HG03460 (cell line): ENCODE data around the gene AP3D1.
"Not testable (repeated sequence)": the region's sequence is repeated elsewhere in the genome, so short reads cannot be mapped to it uniquely, and the experiment has no call there.

ENCODE experiments used
- ATAC-seq: cut with Tn5 transposase; IDR thresholded peaks from one replicate; pipeline ENCODE4 v1.9.1; 2021; ENCODE audit not compliant: unreplicated experiment

The AP3D1 gene

GRCh38 chr19:2151339-2152229, at the start of gene AP3D1:
AP3D1 (minus strand) TSS chr19:2151566; CDS start chr19:2151334, 232 bp downstream.
- ATAC-seq = peak; percentile 78

- not testable (repeated sequence) for ATAC-seq
These were observed 49.4 kb upstream of the AP3D1 start for GRCh38 chr19:2200624-2201294.

- ATAC-seq = no peak
These were observed 48.7 kb upstream of the AP3D1 start for GRCh38 chr19:2199861-2200623.

GRCh38 chr19:2199215-2199614, 47.8 kb upstream of the AP3D1 start:
- ATAC-seq = no peak

GRCh38 chr19:2198317-2198716, 47.0 kb upstream of the AP3D1 start:
- no peak for ATAC-seq

GRCh38 chr19:2197270-2197669, 45.9 kb upstream of the AP3D1 start:
- no peak for ATAC-seq

- no peak for ATAC-seq
These were observed 44.5 kb upstream of the AP3D1 start for GRCh38 chr19:2195914-2196313.

- ATAC-seq = no peak
These were observed 44.0 kb upstream of the AP3D1 start for GRCh38 chr19:2195361-2195760.

- ATAC-seq = no peak
These were observed 43.2 kb upstream of the AP3D1 start for GRCh38 chr19:2194513-2195078.

- ATAC-seq = no peak
These were observed 42.4 kb upstream of the AP3D1 start for GRCh38 chr19:2193807-2194206.

GRCh38 chr19:2192862-2193261, 41.5 kb upstream of the AP3D1 start:
- ATAC-seq = no peak

- ATAC-seq = no peak
These were observed 40.3 kb upstream of the AP3D1 start for GRCh38 chr19:2191456-2192310.

- no peak for ATAC-seq
These were observed 39.6 kb upstream of the AP3D1 start for GRCh38 chr19:2190848-2191455.

- ATAC-seq = no peak
These were observed 38.5 kb upstream of the AP3D1 start for GRCh38 chr19:2189880-2190279.

GRCh38 chr19:2188708-2189385, 37.5 kb upstream of the AP3D1 start:
- ATAC-seq = no peak

GRCh38 chr19:2187159-2187558, 35.8 kb upstream of the AP3D1 start:
- no peak for ATAC-seq

GRCh38 chr19:2186071-2186846, 34.9 kb upstream of the AP3D1 start:
- ATAC-seq = no peak

GRCh38 chr19:2185734-2186070, 34.3 kb upstream of the AP3D1 start:
- no peak for ATAC-seq
